ENCODE data around the gene MREG. TPM values are rescaled to one million over a fixed set of nuclear protein-coding genes. Genes with fewer than 3 reads are reported as not detected.
A peak's percentile ranks its signal among the peaks of the same experiment; 100 is the strongest.

Gene MREG
- total and polyA plus RNA-seq, 9 of the 15 experiments (the other 6 are each of a cell fraction or from before 2014, with no cell fraction given): 0.77 to 3.8 (median 2.3) TPM

DNA sequence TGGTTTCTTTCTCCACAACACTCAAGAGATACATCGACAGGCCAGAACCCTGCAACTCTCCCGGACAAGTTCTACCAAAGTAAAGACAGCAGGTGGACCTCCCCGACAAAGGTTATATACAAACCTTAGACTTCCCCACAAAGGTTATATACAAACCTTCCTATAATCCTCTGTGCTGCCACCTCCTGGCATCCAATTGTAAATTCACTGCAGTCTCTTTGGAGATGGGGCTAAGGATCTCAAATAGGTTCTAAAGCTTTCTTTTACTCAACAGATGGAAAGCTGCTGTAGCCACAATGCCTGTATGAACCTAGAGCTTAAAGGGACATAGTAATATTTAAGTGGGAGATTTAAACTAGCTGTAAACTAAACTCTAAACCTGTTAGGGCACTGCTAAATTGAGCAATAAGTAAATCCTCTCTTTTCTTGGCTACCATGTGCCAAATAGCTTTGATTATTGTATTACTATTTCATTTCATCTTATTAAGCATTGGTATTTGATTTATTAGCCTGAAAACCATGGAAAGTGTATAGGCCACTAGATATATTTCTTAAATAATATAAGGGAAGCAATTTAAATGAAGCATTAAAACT is 9.8 kb upstream of the MREG start (continued):
- TF ChIP-seq ZBTB40 (IDR thresholded peaks at IDR 0.05) (no peak), ZBTB40 (CRISPR knock-in tag; IDR thresholded peaks at IDR 0.05) (no peak), ARID2 (IDR thresholded peaks at IDR 0.05) (no peak), REST (IDR thresholded peaks at IDR 0.05; ENCODE audit: borderline replicate concordance) (peak; percentile 43; the same call in 1 of the 2 replicates), REST (CRISPR knock-in tag; IDR thresholded peaks at IDR 0.05; ENCODE audit: low read depth) (no peak), SAP30 (IDR thresholded peaks at IDR 0.05; ENCODE audit: borderline replicate concordance, insufficient read depth, low read depth, low read length, poor library complexity, severe bottlenecking) (no peak)
- TF ChIP-seq, protein P1, sequence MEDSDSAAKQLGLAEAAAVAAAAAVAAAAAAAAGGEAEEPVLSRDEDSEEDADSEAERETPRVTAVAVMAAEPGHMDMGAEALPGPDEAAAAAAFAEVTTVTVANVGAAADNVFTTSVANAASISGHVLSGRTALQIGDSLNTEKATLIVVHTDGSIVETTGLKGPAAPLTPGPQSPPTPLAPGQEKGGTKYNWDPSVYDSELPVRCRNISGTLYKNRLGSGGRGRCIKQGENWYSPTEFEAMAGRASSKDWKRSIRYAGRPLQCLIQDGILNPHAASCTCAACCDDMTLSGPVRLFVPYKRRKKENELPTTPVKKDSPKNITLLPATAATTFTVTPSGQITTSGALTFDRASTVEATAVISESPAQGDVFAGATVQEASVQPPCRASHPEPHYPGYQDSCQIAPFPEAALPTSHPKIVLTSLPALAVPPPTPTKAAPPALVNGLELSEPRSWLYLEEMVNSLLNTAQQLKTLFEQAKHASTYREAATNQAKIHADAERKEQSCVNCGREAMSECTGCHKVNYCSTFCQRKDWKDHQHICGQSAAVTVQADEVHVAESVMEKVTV (CRISPR knock-in tag; IDR thresholded peaks at IDR 0.05): 0 out of 2 replicates have a peak, but pooled peaks have one; percentile 18

Data from K562 (cell line).